Limb (tissue), 2 donors: ENCODE results near the gene P2RX6.

Experiments used
- DNase-seq, 2 donors: peaks; one replicate each; pipeline ENCODE4 v3.0.0-alpha.2; 2016; ENCODE audit errors: extremely low spot score in 2 of 2

P2RX6 gene

GRCh38 chr22:21074102-21074715 is 59.2 kb downstream of the P2RX6 start:
- DNase-seq: no peak

- DNase-seq: no peak
These were observed 60.7 kb downstream of the P2RX6 start for GRCh38 chr22:21075516-21076138.

GRCh38 chr22:21076912-21077625 is 62.1 kb downstream of the P2RX6 start:
- DNase-seq: no peak
